GM12878 (cell line): ENCODE results near the gene TES. TPM values are rescaled to one million over a fixed set of nuclear protein-coding genes. Genes with fewer than 3 reads are reported as not detected.

Experiments
- ATAC-seq: fragments of 200-7000 bp; cut with Tn5 transposase; 3 replicates; pipeline ENCODE4 v1.9.1; 2020; ENCODE audit warnings: mild to moderate bottlenecking, moderate library complexity
- BruUV-seq: library from RNA; stranded (reverse); fragments of 400-500 nt; replicated peaks from 2 replicates; lab custom pipeline; 2021; lab: Mats Ljungman, UMichigan
- CTCF ChIA-PET: fragments of 300-600 bp; sonication (Branson Sonifier 250); formaldehyde crosslinking; extraction: SDS; loops from one replicate; lab custom pipeline; 2021; ENCODE audit warnings: inconsistent platforms; lab: Yijun Ruan, JAX
- POLR2A ChIA-PET: fragments of 350-600 bp; formaldehyde crosslinking; extraction: SDS; loops from one replicate; lab custom pipeline; 2021; ENCODE audit warnings: inconsistent platforms; lab: Charles Lee
- RAD21 ChIA-PET: fragments of 300-600 bp; sonication (Branson Sonifier 250); formaldehyde crosslinking; loops from one replicate; lab custom pipeline; 2023; ENCODE audit warnings: antibody characterized with exemption; ENCODE audit not compliant: unreplicated experiment; lab: Charles Lee
- SMC1A ChIA-PET: fragments of 300-600 bp; sonication (Branson Sonifier 250); formaldehyde crosslinking; loops from one replicate; lab custom pipeline; 2023; ENCODE audit not compliant: unreplicated experiment, uncharacterized antibody; lab: Charles Lee
- DNase-seq: peaks from one replicate; pipeline ENCODE4 v3.0.0-alpha.2; 2011; ENCODE audit warnings: low read depth, low spot score
- FAIRE-seq: peaks from 3 replicates; lab custom pipeline; 2011; peaks lifted over from hg19 to GRCh38; lab: Jason Lieb, UNC
- H2AFZ ChIP-seq: 2 replicates; pipeline ENCODE4 v1.6.0; 2011; ENCODE audit warnings: low read depth, low read length, control low read depth; ENCODE audit not compliant: control insufficient read depth
- H3K27ac ChIP-seq: 2 replicates; pipeline ENCODE4 v1.5.1; 2011; ENCODE audit warnings: control low read depth; ENCODE audit not compliant: control insufficient read depth, insufficient read depth
- H3K27me3 ChIP-seq, 2 experiments: replicated peaks in 1 of 2; 2 replicates each; pipeline versions ENCODE4 v1.6.0 to v1.6.1; 2011; ENCODE audit warnings: low read length in 1 of 2; ENCODE audit not compliant: control insufficient read depth in 2 of 2, insufficient read depth in 2 of 2
- H3K36me3 ChIP-seq, 2 experiments: 2 replicates each; pipeline ENCODE4 v1.5.1; 2011; ENCODE audit warnings: low read length in 1 of 2; ENCODE audit not compliant: control insufficient read depth in 2 of 2, insufficient read depth in 2 of 2
- H3K4me1 ChIP-seq: 2 replicates; pipeline ENCODE4 v1.6.1; 2011; ENCODE audit warnings: mild to moderate bottlenecking, low read length, moderate library complexity, mixed read lengths; ENCODE audit not compliant: control insufficient read depth, insufficient read depth
- H3K4me2 ChIP-seq: 2 replicates; pipeline ENCODE4 v1.6.0; 2011; ENCODE audit warnings: control low read depth; ENCODE audit not compliant: control insufficient read depth, insufficient read depth
- H3K4me3 ChIP-seq: fragments of 200-600 bp; sonication (generic); 2 replicates; pipeline ENCODE4 v1.5.1; 2016
- H3K79me2 ChIP-seq: 2 replicates; pipeline ENCODE4 v1.6.0; 2011; ENCODE audit warnings: low read length; ENCODE audit not compliant: control insufficient read depth, insufficient read depth
- H3K9ac ChIP-seq: 2 replicates; pipeline ENCODE4 v1.8.0; 2011; ENCODE audit warnings: low read length, control low read depth, mixed read lengths; ENCODE audit not compliant: control insufficient read depth, insufficient read depth
- H3K9me3 ChIP-seq: replicated peaks from 3 replicates; pipeline ENCODE4 v1.5.1; 2011; ENCODE audit warnings: mild to moderate bottlenecking, low read length; ENCODE audit not compliant: control insufficient read depth, insufficient read depth
- H4K20me1 ChIP-seq: 2 replicates; pipeline ENCODE4 v1.6.0; 2011; ENCODE audit not compliant: control insufficient read depth, insufficient read depth
- RAD21 ChIP-seq: IDR thresholded peaks from 2 replicates; pipeline ENCODE4 v1.6.1; 2011; ENCODE audit warnings: mild to moderate bottlenecking, low read depth, low read length, moderate library complexity; ENCODE audit not compliant: insufficient read depth
- SMC3 ChIP-seq: IDR thresholded peaks from 2 replicates; pipeline ENCODE4 v1.6.1; 2011; ENCODE audit warnings: low read length, improper control_type of control experiment, borderline replicate concordance
- YBX1 ChIP-seq: fragments of 450-650 bp; IDR thresholded peaks from 2 replicates; pipeline ENCODE4 v1.6.1; 2016; ENCODE audit warnings: antibody characterized with exemption
- WGBS: methylation state at CpG from one replicate; pipeline ENCODE4 v1.1.6; 2016; ENCODE audit warnings: low lambda C conversion rate; ENCODE audit not compliant: insufficient replicate concordance, insufficient coverage; ENCODE audit errors: missing lambda C conversion rate; 5-methylcytosine and 5-hydroxymethylcytosine counted together
- in situ Hi-C: fragments of 300-500 bp; cut with MboI; formaldehyde crosslinking; loops from 9 replicates; pipeline ENCODE4 v1.14.3; 2018; ENCODE audit warnings: mixed read lengths
- intact Hi-C: fragments of 100-400 bp; cut with micrococcal nuclease; formaldehyde crosslinking; loops from one replicate; pipeline ENCODE4 v1.14.2; 2022; ENCODE audit not compliant: unreplicated experiment
- polyA plus RNA-seq, 11 experiments: library from polyadenylated mRNA; depleted of rRNA in 4 of 11; unstranded in 6 of 11; stranded (reverse) in 5 of 11; fragments of >200 nt; fragmentation: Nextera tagmentation in 4 of 11; fragmentation: Illumina TruSeq in 1 of 11; extraction: Ambion mirVana in 4 of 11; extraction: Trizol in 1 of 11; gene quantifications; 1 replicate in 1 of 11; 2 replicates in 10 of 11; pipeline versions ENCODE4 v1.2.1 to v1.2.3, GENCODE V29; 2011 to 2016; ENCODE audit warnings: inconsistent platforms in 2 of 11, missing spikeins in 2 of 11, low read depth in 1 of 11
- total RNA-seq, 4 experiments: library from RNA; depleted of rRNA in 3 of 4; stranded (reverse); fragments of >200 nt in 3 of 4; fragmentation: Illumina TruSeq in 1 of 4; extraction: Trizol in 1 of 4; gene quantifications; 2 replicates each; pipeline versions ENCODE4 v1.2.1 to v1.2.3, GENCODE V29; 2013 to 2021
- TF ChIP-seq, protein P1 (sequence below): fragments of 450-650 bp; IDR thresholded peaks from 2 replicates; pipeline ENCODE4 v1.6.1; 2017; ENCODE audit warnings: mild to moderate bottlenecking, moderate library complexity
- TF ChIP-seq, protein P2 (sequence below): IDR thresholded peaks from 2 replicates; pipeline ENCODE4 v1.6.1; 2012; ENCODE audit warnings: low read depth, low read length, improper control_type of control experiment
- TF ChIP-seq, protein P3 (sequence below), 3 experiments: IDR thresholded peaks in 2 of 3; conservative IDR thresholded peaks in 1 of 3; 2 replicates each; pipeline ENCODE4 v1.5.1; 2011; ENCODE audit warnings: low read depth in 3 of 3, low read length in 3 of 3, mild to moderate bottlenecking in 3 of 3, control low read depth in 2 of 3, moderate library complexity in 2 of 3, inconsistent platforms in 1 of 3, mixed read lengths in 1 of 3; ENCODE audit not compliant: control insufficient read depth in 2 of 3, insufficient read depth in 1 of 3; ENCODE audit errors: extremely low read depth in 1 of 3

TES gene
- total and polyA plus RNA-seq, 10 of the 15 experiments (the other 5 are each of a cell fraction or from before 2014, with no cell fraction given): 31.2 to 77.5 (median 59.2) TPM

DNA sequence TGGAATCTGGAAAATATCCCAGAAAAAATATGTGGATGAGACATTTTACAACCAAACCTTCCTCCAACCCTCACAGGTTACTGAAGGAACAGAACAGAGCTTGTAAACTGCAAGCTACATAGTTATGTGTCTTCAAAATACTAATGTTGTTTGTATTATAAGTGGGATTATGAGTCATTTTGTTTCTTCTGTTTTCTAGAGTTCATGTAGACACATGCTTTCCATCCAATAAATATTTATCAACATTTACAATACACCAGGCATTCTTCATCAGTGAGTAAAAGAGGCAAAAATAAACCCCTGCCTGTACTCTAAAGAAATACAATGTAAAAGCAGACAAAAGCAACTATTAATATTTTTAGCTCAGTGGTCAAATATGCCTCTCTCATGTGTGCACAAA lies 38.0 kb upstream of the TES start (continued):
- TF ChIP-seq, protein P1, sequence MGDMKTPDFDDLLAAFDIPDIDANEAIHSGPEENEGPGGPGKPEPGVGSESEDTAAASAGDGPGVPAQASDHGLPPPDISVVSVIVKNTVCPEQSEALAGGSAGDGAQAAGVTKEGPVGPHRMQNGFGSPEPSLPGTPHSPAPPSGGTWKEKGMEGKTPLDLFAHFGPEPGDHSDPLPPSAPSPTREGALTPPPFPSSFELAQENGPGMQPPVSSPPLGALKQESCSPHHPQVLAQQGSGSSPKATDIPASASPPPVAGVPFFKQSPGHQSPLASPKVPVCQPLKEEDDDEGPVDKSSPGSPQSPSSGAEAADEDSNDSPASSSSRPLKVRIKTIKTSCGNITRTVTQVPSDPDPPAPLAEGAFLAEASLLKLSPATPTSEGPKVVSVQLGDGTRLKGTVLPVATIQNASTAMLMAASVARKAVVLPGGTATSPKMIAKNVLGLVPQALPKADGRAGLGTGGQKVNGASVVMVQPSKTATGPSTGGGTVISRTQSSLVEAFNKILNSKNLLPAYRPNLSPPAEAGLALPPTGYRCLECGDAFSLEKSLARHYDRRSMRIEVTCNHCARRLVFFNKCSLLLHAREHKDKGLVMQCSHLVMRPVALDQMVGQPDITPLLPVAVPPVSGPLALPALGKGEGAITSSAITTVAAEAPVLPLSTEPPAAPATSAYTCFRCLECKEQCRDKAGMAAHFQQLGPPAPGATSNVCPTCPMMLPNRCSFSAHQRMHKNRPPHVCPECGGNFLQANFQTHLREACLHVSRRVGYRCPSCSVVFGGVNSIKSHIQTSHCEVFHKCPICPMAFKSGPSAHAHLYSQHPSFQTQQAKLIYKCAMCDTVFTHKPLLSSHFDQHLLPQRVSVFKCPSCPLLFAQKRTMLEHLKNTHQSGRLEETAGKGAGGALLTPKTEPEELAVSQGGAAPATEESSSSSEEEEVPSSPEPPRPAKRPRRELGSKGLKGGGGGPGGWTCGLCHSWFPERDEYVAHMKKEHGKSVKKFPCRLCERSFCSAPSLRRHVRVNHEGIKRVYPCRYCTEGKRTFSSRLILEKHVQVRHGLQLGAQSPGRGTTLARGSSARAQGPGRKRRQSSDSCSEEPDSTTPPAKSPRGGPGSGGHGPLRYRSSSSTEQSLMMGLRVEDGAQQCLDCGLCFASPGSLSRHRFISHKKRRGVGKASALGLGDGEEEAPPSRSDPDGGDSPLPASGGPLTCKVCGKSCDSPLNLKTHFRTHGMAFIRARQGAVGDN: no peak
- TF ChIP-seq, protein P2, sequence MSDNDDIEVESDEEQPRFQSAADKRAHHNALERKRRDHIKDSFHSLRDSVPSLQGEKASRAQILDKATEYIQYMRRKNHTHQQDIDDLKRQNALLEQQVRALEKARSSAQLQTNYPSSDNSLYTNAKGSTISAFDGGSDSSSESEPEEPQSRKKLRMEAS: no peak

DNA sequence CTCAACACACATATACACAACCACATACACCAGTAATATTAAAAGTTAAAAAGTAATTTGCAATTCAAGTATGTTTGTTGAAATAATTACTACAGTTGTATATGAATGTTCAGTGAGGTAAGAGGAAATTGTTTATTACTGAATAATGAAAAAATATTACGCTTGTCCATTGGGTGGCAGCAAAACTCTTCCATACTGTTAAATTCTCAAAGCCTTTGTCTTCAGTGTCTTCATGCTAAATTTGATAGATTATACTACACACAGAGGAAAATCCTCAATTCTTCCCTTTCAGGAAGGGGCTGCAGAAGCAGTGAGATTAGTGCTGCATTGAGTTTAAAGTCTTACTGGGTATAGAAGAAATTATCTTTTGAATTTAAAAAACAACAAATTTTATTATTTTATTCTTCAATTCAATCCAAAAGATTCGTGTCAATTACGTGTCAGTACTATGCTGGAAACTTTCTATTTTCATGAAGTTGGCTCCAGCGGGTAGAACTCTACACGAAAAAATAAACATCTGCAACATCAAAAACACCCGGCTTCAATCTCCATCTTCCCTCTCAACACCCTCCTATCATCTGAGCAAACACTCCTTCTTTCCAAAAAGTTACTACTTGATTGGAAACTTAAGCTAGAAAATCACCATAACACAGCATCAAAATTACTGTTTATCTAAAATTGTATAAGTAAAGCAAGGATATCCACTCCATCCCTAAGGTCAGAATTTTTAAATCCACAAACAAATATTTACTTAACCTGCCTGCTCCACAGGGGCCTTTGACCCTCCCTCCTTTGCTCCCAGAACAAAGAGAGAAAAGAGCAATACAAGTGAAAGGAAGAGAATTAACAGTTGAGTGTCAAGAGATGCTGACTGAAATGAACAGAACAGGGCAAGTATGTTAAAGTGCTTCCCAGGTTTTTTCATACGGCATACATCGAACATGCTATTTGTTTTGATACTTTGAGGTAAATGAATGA lies 37.0 kb upstream of the TES start:
- TF ChIP-seq RAD21: peak; percentile 76
- TF ChIP-seq SMC3: peak; percentile 74; the same call in 1 of the 2 replicates
- TF ChIP-seq, protein P3, sequence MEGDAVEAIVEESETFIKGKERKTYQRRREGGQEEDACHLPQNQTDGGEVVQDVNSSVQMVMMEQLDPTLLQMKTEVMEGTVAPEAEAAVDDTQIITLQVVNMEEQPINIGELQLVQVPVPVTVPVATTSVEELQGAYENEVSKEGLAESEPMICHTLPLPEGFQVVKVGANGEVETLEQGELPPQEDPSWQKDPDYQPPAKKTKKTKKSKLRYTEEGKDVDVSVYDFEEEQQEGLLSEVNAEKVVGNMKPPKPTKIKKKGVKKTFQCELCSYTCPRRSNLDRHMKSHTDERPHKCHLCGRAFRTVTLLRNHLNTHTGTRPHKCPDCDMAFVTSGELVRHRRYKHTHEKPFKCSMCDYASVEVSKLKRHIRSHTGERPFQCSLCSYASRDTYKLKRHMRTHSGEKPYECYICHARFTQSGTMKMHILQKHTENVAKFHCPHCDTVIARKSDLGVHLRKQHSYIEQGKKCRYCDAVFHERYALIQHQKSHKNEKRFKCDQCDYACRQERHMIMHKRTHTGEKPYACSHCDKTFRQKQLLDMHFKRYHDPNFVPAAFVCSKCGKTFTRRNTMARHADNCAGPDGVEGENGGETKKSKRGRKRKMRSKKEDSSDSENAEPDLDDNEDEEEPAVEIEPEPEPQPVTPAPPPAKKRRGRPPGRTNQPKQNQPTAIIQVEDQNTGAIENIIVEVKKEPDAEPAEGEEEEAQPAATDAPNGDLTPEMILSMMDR (IDR thresholded peaks at IDR 0.05 in 2 of 3, conservative IDR thresholded peaks at IDR 0.05 in 1 of 3; ENCODE audit: control insufficient read depth in 2 of 3, extremely low read depth in 1 of 3, insufficient read depth in 1 of 3, low read depth in 3 of 3, low read length in 3 of 3): peak; percentile 28 to 67 (median 31); a peak in 4 of 6 replicates
- TF ChIP-seq YBX1: no peak
- TF ChIP-seq, all 136 proteins: peak for 3
- H3K79me2 ChIP-seq: no peaks in the 10 kb centered on the region
- H4K20me1 ChIP-seq: no peaks in the 10 kb centered on the region
- peak; percentile 91 for FAIRE-seq
- no peaks in the 10 kb centered on the region for H3K36me3 ChIP-seq
- ChIA-PET CTCF (interaction anchor here (0.5 to 6.8 kb wide), 23 partner anchors 8 to 418 kb away, joined by 3 to 85 read pairs (median 4); no protein-coding TSS in a partner anchor), POLR2A (no interaction called here), RAD21 (interaction anchor here (1.1 to 1.7 kb wide), 5 partner anchors 14 to 418 kb away, joined by 3 to 7 read pairs (median 4); no protein-coding TSS in a partner anchor), SMC1A (interaction anchor here (0.6 to 3.7 kb wide), 12 partner anchors 13 to 418 kb away, joined by 3 to 23 read pairs (median 4); no protein-coding TSS in a partner anchor)
- no peak overlapping the region for H2AFZ ChIP-seq
- no peak overlapping the region for H3K27ac ChIP-seq
- in situ Hi-C loops (loop anchor here (10.0 kb wide), 2 partner anchors 421 to 641 kb away; no protein-coding TSS in a partner anchor), intact Hi-C loops (loop anchor here (1.0 to 5.0 kb wide), 5 partner anchors 35 to 634 kb away; partner anchors contain the start of gene CAV1)
- no peak overlapping the region for H3K4me3 ChIP-seq
- peak; percentile 74 for ATAC-seq
- H3K9ac ChIP-seq: no peak overlapping the region
- H3K27me3 ChIP-seq: no peaks in the 10 kb centered on the region
- no TSS peak for BruUV-seq
- H3K4me2 ChIP-seq: no peak overlapping the region
- DNase-seq: no peak
- H3K9me3 ChIP-seq: no peaks in the 10 kb centered on the region
- H3K4me1 ChIP-seq: no peaks in the 10 kb centered on the region
- 61% methylated on average over 8 of the region's 8 CpGs for WGBS
